ENCODE measurements around the gene ELK3.

Gene ELK3

GRCh38 chr12:96212456-96213375, 18.5 kb downstream of the ELK3 start:
- DNase-seq (ENCODE audit: low read depth) = no peak

GRCh38 chr12:96213869-96214268, 19.7 kb downstream of the ELK3 start:
- DNase-seq (ENCODE audit: low read depth) = no peak

GRCh38 chr12:96215919-96216273, 21.7 kb downstream of the ELK3 start:
- no peak for DNase-seq (ENCODE audit: low read depth)

GRCh38 chr12:96218989-96219678, 25.0 kb downstream of the ELK3 start:
- no peak for DNase-seq (ENCODE audit: low read depth)

- peak; percentile 89 for DNase-seq (ENCODE audit: low read depth)
Measured at GRCh38 chr12:96219700-96220206, 25.6 kb downstream of the ELK3 start.

- no peak for DNase-seq (ENCODE audit: low read depth)
Measured at GRCh38 chr12:96220902-96221301, 26.7 kb downstream of the ELK3 start.

- no peak for DNase-seq (ENCODE audit: low read depth)
Measured at GRCh38 chr12:96221391-96221790, 27.2 kb downstream of the ELK3 start.

- DNase-seq (ENCODE audit: low read depth) = no peak
Measured at GRCh38 chr12:96223411-96224218, 29.4 kb downstream of the ELK3 start.

- no peak for DNase-seq (ENCODE audit: low read depth)
Measured at GRCh38 chr12:96224219-96224615, 30.0 kb downstream of the ELK3 start.

- no peak for DNase-seq (ENCODE audit: low read depth)
Measured at GRCh38 chr12:96225044-96225855, 31.1 kb downstream of the ELK3 start.

- DNase-seq (ENCODE audit: low read depth) = no peak
Measured at GRCh38 chr12:96225994-96226399, 31.8 kb downstream of the ELK3 start.

GRCh38 chr12:96226401-96226800, 32.2 kb downstream of the ELK3 start:
- DNase-seq (ENCODE audit: low read depth) = no peak

GRCh38 chr12:96226801-96227348, 32.7 kb downstream of the ELK3 start:
- DNase-seq (ENCODE audit: low read depth) = no peak

- DNase-seq (ENCODE audit: low read depth) = no peak
Measured at GRCh38 chr12:96227365-96228106, 33.4 kb downstream of the ELK3 start.

- no peak for DNase-seq (ENCODE audit: low read depth)
Measured at GRCh38 chr12:96228566-96229248, 34.5 kb downstream of the ELK3 start.

GRCh38 chr12:96230646-96231045, 36.5 kb downstream of the ELK3 start:
- DNase-seq (ENCODE audit: low read depth) = no peak

- peak; percentile 71 for DNase-seq (ENCODE audit: low read depth)
Measured at GRCh38 chr12:96233168-96233567, 39.0 kb downstream of the ELK3 start.

GRCh38 chr12:96233939-96234461, 39.8 kb downstream of the ELK3 start:
- DNase-seq (ENCODE audit: low read depth) = peak; percentile 99

All from fibroblast of the conjunctiva (primary cell).